Measurements from ENCODE around the gene BBS9.

GRCh38 chr7:33601884-33602283 lies 472.5 kb downstream of the BBS9 start:
- TF ChIP-seq CTCF (IDR thresholded peaks at IDR 0.05) = no peak
- TF ChIP-seq EZH2 (IDR thresholded peaks at IDR 0.05; ENCODE audit: borderline replicate concordance, insufficient read depth, low read depth, low read length, poor library complexity, severe bottlenecking) = no peak

All from B cell (primary cell).